GM12892 (cell line): ENCODE data around the gene RTEL1.
A peak's percentile ranks its signal among the peaks of the same experiment; 100 is the strongest.

Experiments used
- DNase-seq: peaks from one replicate; pipeline ENCODE4 v3.0.0; 2011; ENCODE audit not compliant: insufficient read length
- FAIRE-seq: peaks from 2 replicates; lab custom pipeline; 2011; peaks lifted over from hg19 to GRCh38; lab: Jason Lieb, UNC
- POLR2A ChIP-seq: IDR thresholded peaks from 2 replicates; pipeline ENCODE4 v1.6.1; 2011; ENCODE audit warnings: low read depth, low read length, control low read depth
- POLR2AphosphoS5 ChIP-seq: IDR thresholded peaks from 2 replicates; pipeline ENCODE4 v1.6.1; 2011; ENCODE audit warnings: low read depth, low read length, control low read depth
- TAF1 ChIP-seq: IDR thresholded peaks from 2 replicates; pipeline ENCODE4 v1.6.1; 2011; ENCODE audit warnings: low read depth, mild to moderate bottlenecking, control low read depth, low read length, borderline replicate concordance

RTEL1 gene

GRCh38 chr20:63690898-63691710, 33.0 kb downstream of the RTEL1 start:
- TF ChIP-seq TAF1: no peak
- DNase-seq (no peak), FAIRE-seq (no peak)

DNA sequence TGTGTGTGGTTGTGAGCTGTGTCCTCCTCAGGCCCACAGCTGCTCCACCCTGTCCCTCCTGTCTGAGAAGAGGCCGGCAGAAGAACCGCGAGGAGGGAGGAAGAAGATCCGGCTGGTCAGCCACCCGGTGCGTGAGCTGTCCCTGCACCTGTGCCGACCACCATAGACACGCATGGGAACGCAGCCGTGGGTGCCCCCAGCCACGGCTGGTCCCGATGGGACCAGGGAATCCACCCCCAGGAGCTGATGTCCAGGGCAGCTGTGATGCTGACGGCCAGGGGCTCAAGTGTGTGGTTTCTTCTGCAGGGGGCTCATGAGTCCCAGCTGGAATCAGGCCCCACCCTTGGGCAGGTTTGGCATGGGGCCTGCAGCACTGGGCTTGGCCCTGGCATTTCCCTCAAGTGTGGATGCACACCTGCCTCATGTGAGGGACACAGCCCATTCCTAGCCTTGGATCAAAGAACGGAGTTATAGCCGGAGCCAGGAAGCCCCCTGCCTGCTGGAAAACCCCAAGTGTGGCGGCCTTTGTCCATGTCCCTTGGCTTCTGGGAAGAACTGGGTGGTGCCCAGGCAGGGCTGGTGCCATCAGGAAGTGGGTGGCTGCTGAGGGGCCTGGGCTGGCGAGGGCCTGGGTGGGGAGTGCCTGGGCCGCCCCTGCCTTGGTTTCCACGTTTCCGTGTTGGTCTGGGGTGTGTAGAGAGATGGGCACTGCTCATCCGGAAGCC, 33.8 kb downstream of the RTEL1 start:
- TF ChIP-seq POLR2A (no peak), POLR2AphosphoS5 (no peak), TAF1 (no peak)
- FAIRE-seq (no peak), DNase-seq (no peak)

DNA sequence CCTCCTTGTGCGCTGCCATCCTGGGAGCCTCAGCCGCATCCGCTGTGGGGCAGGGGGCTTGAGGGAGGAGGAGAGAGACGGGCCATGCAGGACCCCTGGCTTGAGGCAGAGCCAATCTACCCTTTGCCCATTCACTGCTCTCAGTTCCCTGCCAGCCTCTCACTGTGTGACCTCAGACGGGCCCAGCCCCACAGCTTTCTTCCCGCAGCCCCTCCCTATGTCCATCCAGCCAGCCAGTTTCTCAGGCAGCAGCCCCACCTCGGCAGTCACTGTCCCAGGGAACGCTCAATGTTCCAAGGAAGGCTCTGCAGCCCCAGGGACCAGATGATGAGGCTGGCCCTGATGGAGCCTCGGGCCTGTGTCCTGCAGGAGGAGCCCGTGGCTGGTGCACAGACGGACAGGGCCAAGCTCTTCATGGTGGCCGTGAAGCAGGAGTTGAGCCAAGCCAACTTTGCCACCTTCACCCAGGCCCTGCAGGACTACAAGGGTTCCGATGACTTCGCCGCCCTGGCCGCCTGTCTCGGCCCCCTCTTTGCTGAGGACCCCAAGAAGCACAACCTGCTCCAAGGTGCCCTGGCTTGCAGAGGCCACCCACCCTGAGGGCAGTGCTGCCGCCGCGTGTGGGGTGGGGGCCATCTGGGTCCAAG, 34.4 kb downstream of the RTEL1 start:
- no peak for DNase-seq
- no peak for FAIRE-seq
- no peak for TF ChIP-seq TAF1
- no peak for TF ChIP-seq POLR2AphosphoS5
- no peak for TF ChIP-seq POLR2A

DNA sequence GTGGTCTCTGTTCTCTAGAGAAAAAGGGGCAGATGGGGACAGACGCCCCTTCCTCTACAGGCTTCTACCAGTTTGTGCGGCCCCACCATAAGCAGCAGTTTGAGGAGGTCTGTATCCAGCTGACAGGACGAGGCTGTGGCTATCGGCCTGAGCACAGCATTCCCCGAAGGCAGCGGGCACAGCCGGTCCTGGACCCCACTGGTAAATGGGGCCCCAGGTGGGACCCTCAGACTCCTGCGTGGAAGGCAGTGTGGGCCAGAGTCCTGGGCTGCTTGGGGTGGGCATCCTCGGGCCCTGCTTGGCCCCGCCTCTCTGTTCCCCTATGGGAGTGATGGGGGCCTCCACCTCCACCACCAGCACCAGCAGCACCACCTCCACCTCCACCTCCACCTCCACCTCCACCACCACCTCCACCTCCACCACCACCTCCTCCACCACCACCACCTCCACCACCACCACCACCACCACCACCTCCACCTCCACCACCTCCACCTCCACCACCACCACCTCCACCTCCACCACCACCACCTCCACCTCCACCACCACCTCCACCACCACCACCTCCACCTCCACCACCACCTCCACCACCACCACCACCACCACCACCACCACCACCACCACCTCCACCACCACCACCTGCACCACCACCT, 35.1 kb downstream of the RTEL1 start:
- DNase-seq (no peak), FAIRE-seq (peak; percentile 17)
- TF ChIP-seq POLR2A (no peak), POLR2AphosphoS5 (no peak), TAF1 (no peak)

DNA sequence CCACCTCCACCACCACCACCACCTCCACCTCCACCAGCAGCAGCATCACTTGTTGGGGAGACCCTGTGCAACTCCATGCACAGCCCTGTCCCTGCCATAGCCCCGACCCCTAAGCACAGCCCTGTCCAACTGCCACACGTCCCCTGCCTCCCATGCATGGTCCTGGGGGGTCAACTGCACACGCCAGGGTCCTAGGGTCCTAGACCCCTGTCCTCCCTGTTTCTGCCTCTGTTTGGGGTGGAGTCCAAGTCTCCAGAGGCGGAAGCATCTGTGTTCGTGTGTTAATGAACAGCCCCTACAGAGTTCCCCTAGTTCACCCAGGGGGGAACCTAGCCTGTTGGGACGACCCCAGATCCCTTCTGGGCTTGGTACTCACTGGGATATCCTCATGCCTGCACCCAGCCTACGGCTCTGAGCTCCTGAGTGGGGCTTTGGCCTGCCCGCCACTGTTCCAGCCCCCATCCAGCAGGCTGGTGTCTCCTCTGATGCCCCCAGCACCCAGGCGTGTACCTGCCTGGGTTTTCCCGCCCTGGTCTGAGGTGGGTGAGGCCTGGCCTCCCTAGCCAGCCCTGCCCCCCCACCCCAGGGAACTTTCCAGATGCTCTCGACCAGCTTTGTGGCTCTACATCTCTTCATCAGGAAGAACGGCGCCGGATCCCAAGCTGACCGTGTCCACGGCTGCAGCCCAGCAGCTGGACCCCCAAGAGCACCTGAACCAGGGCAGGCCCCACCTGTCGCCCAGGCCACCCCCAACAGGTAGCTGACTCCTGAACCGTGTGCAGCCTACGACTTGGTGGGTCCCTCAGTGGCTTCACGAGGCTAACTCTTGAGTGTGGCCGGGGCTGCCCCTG, 35.8 kb downstream of the RTEL1 start:
- FAIRE-seq: no peak
- DNase-seq: no peak
- no peak for TF ChIP-seq POLR2AphosphoS5
- no peak for TF ChIP-seq TAF1
- no peak for TF ChIP-seq POLR2A

DNA sequence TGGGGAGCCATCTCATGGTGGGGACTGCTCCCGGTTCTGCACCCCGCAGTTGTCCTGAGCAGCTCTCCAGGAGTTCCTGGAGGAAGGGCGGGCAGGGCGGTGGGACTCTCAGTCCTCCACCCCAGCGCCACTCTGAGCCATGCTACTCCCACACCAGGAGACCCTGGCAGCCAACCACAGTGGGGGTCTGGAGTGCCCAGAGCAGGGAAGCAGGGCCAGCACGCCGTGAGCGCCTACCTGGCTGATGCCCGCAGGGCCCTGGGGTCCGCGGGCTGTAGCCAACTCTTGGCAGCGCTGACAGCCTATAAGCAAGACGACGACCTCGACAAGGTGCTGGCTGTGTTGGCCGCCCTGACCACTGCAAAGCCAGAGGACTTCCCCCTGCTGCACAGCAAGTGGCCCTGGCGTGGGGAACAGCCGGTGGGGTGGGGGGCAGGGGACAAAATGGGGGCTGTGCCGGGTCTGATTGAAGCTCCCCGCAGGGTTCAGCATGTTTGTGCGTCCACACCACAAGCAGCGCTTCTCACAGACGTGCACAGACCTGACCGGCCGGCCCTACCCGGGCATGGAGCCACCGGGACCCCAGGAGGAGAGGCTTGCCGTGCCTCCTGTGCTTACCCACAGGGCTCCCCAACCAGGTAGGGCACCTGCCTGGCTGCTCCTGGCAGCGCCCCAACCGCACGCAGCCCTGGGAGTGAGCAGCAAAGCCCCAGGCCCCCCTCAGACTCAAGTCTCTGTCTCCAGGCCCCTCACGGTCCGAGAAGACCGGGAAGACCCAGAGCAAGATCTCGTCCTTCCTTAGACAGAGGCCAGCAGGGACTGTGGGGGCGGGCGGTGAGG, 36.7 kb downstream of the RTEL1 start:
- no peak for FAIRE-seq
- TF ChIP-seq POLR2A (no peak), TAF1 (no peak), POLR2AphosphoS5 (no peak)

GRCh38 chr20:63695424-63696305, 37.6 kb downstream of the RTEL1 start:
- no peak; the same call in 1 of the 2 replicates for TF ChIP-seq POLR2AphosphoS5
- no peak for TF ChIP-seq POLR2A
- TF ChIP-seq TAF1: no peak
- DNase-seq (peak; percentile 22), FAIRE-seq (no peak)

More for the DNA sequence above, 36.7 kb downstream of the RTEL1 start:
- DNase-seq: peak; percentile 19

DNA sequence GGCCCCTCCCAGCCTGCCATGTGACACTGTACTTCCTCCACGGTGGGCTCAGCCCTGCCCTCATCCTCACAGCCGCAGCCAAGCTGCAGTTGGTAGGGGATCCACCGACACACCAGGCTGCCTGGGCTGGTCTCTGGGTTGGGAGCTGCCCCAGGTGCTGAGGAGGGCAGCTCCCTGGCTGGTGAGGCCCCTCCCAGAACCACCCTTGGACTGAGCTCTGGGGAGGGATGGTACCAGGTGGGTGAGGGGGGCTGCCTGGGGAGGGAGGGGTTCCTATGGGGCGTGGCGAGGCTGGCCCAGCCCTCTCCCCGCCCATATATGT, 38.2 kb downstream of the RTEL1 start:
- FAIRE-seq: peak; percentile 17
- DNase-seq: no peak
- TF ChIP-seq POLR2A (0 out of 2 replicates have a peak, but pooled peaks have one; percentile 12), POLR2AphosphoS5 (no peak; the same call in 1 of the 2 replicates)

GRCh38 chr20:63696628-63697356, 38.7 kb downstream of the RTEL1 start, which contains the start of gene TNFRSF6B:
Gene TNFRSF6B (plus strand): TSS chr20:63696652. CDS start chr20:63696768, 116 bp downstream.
- FAIRE-seq (no peak), DNase-seq (peak; percentile 41)
- peak; percentile 38; the same call in 1 of the 2 replicates for TF ChIP-seq POLR2A
- TF ChIP-seq POLR2AphosphoS5: peak; percentile 57; the same call in 1 of the 2 replicates
- no peak for TF ChIP-seq TAF1
